ENCODE data around the gene ETV6. TPM values are rescaled to one million over a fixed set of nuclear protein-coding genes. Genes with fewer than 3 reads are reported as not detected.
A peak's percentile ranks its signal among the peaks of the same experiment; 100 is the strongest.

ETV6 gene
- polyA plus RNA-seq, 4 donors, result 13.3 to 15.2 (median 14.0) TPM

DNA sequence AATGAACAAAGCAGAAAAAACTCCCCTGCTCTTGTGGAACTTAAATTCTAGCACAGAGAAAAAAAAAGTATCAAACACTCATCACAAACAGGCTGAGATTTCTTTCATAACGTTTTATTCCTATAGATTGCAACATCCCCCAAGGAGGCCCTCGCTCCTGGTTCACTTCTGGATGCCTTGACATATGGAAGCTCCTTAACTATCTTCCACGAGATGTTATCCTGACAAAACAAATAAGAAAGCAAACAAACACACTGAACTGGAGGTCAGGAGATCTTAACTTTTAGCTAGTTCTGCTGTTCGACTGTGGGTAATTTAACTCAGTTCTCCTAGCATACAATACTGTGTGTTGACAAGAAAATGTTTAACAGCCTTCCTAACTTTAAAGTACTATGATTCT, 104.8 kb downstream of the ETV6 start:
- no peak for DNase-seq (ENCODE audit: low read depth in 4 of 4, low spot score in 3 of 4)

DNA sequence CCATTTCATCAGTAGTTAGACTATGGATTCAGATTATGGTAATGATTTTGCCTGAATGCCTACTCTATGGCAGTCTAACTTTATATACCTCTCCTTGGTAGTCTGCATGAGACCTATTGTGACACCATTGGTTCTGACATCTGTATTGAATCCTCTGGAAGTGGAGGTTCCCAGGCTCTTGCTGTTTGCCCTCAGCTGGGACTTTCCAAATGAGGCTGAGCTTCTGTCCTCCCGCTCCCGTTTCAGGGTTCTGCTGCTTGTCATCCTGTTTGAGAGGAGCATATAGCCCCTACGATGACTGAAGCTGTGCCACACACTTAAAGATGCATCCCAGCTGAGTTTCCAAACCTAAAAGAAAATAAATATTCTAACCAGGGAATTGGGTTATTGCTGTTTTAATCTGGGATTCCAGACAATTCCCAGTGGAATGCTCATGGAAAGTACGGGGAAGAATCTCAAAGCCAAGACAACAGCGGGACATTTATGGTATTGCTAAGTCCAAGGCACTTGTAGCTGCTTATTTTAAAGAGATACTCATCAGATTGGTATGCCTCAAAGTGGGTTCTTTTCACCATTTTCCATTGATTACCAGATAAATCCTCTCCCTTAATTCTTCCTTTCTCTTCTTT, 105.9 kb downstream of the ETV6 start:
- no peak for DNase-seq (ENCODE audit: low read depth in 4 of 4, low spot score in 3 of 4)

GRCh38 chr12:11756022-11756421, 106.5 kb downstream of the ETV6 start:
- no peak for DNase-seq (ENCODE audit: low read depth in 4 of 4, low spot score in 3 of 4)

DNA sequence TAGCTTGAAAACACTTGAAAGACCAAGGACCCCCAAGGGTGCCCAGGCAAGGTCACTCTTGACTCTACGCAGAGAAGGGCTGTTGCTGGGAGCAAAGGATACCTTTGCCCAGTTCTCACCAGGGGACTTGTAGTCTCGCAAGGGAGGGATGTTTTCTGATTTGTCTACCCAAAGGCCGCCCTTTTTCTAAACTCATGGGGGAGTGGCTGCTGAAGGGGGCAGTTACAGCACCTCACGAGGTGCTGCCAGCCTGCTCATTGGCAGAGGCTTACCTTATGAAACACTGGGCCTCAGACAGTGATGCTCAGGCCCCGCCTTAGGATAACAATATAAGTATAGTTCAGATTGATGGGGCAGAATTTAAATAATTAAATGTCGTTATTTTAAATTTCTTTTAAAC, 107.0 kb downstream of the ETV6 start:
- DNase-seq (ENCODE audit: low read depth in 4 of 4, low spot score in 3 of 4), result no peak

DNA sequence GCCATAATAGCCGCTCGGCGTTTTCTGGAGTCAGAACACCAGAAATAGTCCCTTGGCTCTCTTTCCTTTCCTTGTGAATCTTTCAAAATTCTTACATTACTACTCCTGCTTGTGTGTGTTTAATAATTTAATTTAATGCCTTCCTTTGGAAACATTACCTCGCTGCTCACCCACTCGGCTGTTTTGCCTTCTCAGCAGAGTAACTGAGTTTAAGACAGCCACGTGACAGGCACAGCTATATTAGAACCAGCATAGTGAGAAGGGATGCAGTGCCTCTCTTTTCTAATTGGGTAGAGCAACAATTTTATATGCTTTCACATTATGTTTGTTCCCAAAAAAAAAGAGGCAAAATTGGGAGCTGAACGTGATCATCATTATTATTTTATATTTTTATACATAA, 107.6 kb downstream of the ETV6 start:
- no peak for DNase-seq (ENCODE audit: low read depth in 4 of 4, low spot score in 3 of 4)

DNA sequence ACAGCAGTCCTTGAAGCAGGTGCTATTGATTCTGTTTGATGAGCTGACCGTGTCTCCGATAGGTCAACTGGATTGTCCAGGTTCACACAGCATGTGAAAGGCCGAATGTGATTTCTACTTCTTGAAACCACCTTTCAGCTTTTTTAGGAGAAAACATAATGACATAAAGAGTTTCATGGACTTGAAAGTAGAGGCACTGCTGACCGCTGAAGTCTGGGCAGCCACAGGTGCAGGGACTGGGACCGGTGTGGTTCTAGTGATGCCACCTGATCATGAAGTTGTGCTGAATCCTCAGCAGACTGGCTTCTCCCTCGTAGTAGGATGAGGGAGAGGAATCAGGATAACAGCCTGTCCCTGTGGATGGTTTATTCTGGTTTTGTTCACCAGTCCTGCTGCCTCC, 108.1 kb downstream of the ETV6 start:
- DNase-seq (ENCODE audit: low read depth in 4 of 4, low spot score in 3 of 4), result no peak

DNA sequence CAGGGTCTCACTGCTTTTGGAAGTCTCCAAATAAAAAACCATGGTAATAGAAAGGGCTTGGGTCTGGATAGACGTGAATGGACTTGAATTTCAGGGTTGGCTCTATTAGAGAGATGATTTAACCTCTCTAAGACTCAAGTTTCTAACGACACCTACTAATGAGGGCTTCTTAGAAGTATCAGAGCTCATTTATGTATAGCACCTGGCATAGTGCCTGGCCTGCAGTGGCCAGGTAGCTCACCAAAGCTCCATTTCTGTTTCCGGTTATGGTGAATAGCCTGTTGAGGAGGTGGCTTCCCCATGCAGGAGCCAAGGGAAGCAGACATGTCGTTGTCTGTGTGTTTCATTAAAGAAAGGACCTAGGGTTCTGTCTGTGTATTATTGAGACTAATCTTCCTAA, 108.6 kb downstream of the ETV6 start:
- DNase-seq (ENCODE audit: low read depth in 4 of 4, low spot score in 3 of 4), result no peak

GRCh38 chr12:11758510-11759493, 109.3 kb downstream of the ETV6 start:
- peak in 1 of 4 donors; percentile 36 for DNase-seq (ENCODE audit: low read depth in 4 of 4, low spot score in 3 of 4)

DNA sequence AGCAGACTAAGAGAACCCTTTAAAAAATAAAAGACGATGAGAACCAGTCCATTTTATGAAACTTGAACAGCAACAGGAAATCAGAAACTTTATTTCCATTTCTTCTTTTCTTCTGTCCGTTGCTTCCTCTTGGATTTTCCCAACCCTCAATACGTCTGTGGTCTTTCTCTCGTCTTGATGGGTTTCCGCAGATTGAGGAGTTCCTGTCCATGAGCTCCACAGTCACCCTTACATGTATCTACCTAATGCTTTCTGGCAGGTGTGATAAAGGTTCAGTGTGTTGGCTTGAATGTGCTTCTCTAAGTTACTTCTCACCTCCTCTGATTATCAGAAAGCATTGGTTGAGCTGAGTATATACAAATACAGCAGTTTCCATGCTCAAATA, 110.0 kb downstream of the ETV6 start:
- no peak for DNase-seq (ENCODE audit: low read depth in 4 of 4, low spot score in 3 of 4)

DNA sequence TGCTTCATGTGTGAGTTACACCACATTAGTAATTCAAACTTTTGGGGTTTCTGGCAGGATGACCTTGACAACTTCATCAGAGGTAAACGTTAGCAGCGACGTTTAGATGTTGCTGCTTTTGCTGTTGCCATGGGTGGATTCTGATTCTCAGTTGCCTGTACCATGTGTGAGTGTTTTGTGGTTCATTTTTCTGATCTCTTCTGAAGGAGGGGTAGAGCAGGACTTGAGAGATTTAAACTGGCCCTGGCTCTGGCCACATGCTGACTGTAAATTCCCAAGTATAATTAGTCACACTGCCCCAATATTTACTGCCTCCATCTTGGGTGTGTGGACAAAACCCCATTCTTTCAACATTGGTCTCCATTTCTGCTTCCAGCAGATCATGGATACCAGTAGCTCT, 110.4 kb downstream of the ETV6 start:
- no peak for DNase-seq (ENCODE audit: low read depth in 4 of 4, low spot score in 3 of 4)

- no peak for DNase-seq (ENCODE audit: low read depth in 4 of 4, low spot score in 3 of 4)
Observed at GRCh38 chr12:11761869-11762567, 112.5 kb downstream of the ETV6 start.

DNA sequence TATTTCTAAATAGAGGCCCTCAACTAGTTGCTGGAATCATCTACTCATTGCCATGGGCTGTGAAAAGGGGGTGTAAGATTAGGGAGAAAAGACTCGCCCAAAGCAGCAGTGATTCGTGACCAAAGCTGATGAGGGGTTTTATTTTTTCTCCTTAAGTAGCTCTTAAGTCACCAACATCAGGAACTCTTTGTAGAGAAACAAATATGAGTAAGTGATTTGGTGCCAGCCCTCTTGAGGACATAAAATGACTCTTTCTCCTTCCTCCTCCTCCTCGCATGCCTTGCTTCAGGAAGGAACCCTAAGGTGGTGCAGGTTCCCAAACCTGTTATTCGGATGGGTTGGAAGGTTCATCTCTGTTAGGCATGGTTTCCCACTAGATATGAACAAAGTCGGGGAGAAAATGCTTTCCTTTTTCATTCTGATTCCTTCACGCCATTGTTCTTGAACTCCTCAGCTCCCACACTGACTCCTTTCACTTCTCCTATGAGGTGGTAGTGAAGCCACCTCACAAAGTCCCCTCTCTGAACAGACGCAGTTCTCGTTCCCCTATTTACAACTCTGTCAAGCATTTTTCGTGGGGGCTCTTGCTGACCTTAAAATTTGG, 113.4 kb downstream of the ETV6 start:
- DNase-seq (ENCODE audit: low read depth in 4 of 4, low spot score in 3 of 4), result no peak

DNA sequence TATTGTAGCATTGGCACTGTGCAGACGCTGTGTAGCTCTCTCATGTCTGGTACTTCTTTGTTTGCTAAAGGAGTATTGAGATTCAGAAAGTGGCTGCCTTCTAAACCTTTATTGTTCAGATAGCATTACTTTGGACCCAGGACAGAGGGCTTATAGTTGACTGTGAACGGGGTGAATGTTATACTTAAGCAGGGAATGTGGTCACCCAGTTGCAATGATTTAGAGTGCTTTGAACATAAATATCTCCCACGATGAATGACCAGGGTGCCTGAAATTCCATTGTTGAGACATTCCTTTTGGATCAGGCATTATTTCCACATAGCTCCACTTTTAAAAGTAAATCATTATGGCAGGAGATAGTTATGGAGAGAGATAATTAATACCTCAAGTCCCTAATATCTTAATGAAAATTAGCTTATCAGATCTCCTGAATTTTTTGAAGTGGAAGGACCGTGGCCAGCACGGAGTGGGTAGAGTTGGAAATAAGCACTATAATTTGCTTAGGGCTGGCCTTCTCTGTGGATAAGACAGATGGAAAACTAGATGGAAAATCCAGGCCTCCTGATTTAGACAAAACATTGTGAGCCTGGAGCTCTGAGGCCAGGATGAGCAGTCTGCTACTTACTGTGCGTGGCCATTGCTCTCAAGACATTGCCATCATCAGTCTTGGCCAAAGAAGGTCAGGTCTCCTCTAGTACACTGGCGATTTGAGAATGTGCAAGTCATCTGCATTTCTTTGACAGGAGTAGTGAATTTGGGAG, 114.5 kb downstream of the ETV6 start:
- no peak for DNase-seq (ENCODE audit: low read depth in 4 of 4, low spot score in 3 of 4)

DNA sequence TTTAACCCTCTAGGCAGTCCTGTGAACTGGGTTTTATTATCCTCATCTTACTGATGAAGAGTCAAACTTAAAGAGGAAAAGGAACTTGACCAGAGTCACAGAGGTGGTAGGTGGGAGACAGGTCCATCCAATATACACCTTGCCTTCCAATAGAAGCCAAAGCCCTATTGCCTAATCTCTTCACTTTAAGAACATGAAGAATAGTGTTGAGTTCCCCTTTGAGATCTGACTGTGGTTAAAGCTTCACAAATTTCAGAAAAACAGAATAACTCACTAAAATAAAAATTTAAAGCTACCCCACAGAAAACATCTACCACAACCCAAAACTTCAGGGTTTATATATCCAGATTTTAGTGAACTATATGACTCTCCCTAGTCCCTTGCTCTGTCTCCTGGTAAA, 115.4 kb downstream of the ETV6 start:
- no peak for DNase-seq (ENCODE audit: low read depth in 4 of 4, low spot score in 3 of 4)

- DNase-seq (ENCODE audit: low read depth in 4 of 4, low spot score in 3 of 4), result no peak
Observed at GRCh38 chr12:11765421-11765816, 115.9 kb downstream of the ETV6 start.

DNA sequence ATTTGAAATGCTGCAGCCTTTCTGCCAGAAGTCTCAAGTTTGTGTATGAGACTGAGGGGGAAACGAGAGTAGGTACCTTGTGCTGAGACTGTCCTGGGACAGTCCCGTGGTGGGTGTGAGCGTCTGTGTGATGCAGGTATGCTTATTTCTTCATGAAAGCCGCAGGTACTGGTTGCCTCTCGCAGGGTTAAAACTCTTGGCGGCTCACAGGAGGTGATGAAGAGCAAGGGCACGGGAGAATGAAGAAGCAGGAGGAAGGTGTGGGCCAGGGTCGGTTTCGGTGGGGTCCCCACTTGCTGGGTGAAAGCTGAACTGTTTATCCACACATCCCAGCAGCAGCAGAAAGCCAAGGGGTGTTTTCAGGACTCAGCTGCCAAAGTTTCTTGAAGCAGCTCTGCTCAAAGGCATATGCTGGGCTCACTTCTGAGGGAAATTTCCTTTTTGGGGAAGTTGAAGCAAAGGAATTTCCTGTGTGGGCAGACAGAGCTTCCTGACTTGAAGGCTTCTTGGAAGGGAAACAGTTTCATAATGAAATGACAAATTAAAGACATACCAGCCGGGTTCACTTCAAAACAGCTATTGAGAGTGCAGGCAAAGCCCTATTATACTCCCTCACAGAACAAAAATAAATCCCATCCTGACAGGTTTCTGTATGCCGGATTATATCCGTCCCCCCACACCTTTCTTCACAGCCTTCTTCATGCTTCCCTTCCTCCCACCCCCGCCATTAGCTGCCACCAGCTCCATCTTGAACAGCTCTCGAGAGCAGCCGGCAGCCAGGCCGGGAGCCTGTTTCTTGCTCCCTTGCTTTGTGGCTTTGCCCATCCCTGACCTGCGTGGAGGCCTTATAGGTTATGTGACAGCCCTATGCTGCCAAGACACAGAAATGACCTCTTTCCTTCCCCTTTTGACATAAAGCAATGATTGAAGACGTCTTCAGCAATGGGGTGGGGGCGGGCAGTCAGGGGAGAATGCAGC, 116.6 kb downstream of the ETV6 start:
- DNase-seq (ENCODE audit: low read depth in 4 of 4, low spot score in 3 of 4), result peak in 2 of 4 donors; percentile 34 to 52

DNA sequence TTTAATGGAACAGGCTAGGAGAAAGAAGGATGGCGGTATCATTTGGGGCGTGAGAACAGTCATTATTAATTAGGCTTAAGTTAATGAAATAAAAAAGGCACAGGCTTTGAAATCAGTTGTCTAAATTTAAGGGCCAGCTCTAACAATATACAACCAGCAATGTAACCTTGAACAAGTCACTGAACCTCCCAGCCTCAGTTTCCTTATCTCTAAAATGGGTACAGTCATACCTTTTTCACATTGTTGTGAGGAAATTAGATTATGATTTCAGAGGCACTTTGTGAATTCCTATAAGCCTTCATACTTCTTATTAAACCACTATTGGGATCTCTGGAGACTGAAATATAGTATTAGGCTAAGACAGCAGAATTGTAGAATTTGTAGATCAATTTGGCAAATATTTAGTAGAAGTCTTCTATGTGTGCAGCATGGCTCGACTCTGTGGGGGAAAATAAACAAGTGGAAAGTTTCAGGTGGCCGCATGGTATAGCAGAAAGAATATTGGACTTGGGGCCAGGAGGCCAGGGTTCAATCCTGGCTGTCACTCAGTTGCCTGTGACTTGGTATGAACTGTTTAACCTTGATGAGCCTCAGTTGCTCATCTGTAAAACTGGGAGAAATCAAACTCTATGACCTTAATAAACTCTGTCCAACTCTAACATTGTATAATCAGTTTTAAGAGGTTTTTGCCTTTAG, 117.7 kb downstream of the ETV6 start:
- no peak for DNase-seq (ENCODE audit: low read depth in 4 of 4, low spot score in 3 of 4)

- no peak for DNase-seq (ENCODE audit: low read depth in 4 of 4, low spot score in 3 of 4)
Observed at GRCh38 chr12:11767798-11768197, 118.3 kb downstream of the ETV6 start.
